ENCODE measurements around the gene AR.

- TF ChIP-seq CTCF (IDR thresholded peaks at IDR 0.05; ENCODE audit: low read depth, low read length, missing input control) (no peak), EGR1 (IDR thresholded peaks at IDR 0.05; ENCODE audit: low read depth in 2 of 2) (no peak), HNF4A (conservative IDR thresholded peaks at IDR 0.05) (no peak), YY1 (IDR thresholded peaks at IDR 0.05) (no peak), REST (IDR thresholded peaks at IDR 0.05) (no peak), FOXA1 (IDR thresholded peaks at IDR 0.05) (no peak), RAD21 (IDR thresholded peaks at IDR 0.05) (no peak), ZBTB33 (IDR thresholded peaks at IDR 0.05) (no peak), SP1 (IDR thresholded peaks at IDR 0.05) (no peak), NR2F2 (IDR thresholded peaks at IDR 0.05) (no peak), TAF1 (conservative IDR thresholded peaks at IDR 0.05) (no peak), ATF3 (IDR thresholded peaks at IDR 0.05) (no peak), MAX (IDR thresholded peaks at IDR 0.05) (no peak), RXRA (IDR thresholded peaks at IDR 0.05) (no peak)
Measured at GRCh38 chrX:67604979-67605703, 61.3 kb downstream of the AR start.

All from liver (tissue), 3 donors.